NOMO-1 treated with DMSO at 0.1 percent for 48 hours (cell line): ENCODE measurements around the gene DDX51.
A peak's percentile ranks its signal among the peaks of the same experiment; 100 is the strongest.

Experiments used
- DNase-seq: peaks from one replicate; lab custom pipeline; 2025; ENCODE audit not compliant: unreplicated experiment; lab: John Stamatoyannopoulos, UW

The DDX51 gene

GRCh38 chr12:132167611-132168310 lies 23.6 kb upstream of the DDX51 start:
- no peak for DNase-seq

GRCh38 chr12:132166801-132167591 lies 22.9 kb upstream of the DDX51 start:
- DNase-seq = no peak

- no peak for DNase-seq
Measured at GRCh38 chr12:132166093-132166492, 22.0 kb upstream of the DDX51 start.

DNA sequence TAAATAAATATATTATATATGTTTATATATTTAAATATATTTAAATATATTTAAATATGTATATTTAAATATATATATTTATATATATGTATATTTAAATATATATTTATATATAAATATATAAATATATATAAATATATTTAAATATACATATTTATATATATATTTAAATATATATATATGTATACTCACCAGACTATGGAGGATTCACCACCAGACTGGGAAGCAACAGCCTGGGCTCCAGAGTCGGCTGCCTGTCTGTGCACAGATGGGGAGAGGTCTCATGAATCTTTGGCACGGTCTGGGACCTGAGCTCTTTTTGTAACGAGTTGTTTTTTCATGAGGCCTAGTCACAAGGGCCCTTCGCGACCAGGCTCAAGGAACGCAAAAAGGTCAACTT lies 21.5 kb upstream of the DDX51 start:
- DNase-seq = no peak

- DNase-seq = no peak
Measured at GRCh38 chr12:132164426-132164825, 20.3 kb upstream of the DDX51 start.

DNA sequence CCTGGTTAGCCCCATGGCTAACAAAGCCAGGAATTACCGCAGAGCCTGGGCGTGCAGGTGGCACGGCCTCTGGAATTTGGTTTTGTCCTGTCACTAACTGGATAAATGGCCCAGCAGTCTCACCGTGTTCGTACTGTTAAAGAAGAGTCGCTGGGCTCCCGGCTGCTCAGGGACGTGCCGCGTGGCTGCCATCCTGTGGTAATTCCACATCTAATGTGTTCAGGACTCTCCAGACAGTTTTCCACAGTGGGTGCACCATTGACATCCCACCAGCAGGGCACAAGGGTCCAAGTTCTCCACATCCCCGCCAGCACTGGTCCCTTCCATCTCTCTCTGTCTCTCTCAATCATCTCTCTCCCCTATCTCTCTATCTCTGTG lies 19.8 kb upstream of the DDX51 start:
- no peak for DNase-seq

DNA sequence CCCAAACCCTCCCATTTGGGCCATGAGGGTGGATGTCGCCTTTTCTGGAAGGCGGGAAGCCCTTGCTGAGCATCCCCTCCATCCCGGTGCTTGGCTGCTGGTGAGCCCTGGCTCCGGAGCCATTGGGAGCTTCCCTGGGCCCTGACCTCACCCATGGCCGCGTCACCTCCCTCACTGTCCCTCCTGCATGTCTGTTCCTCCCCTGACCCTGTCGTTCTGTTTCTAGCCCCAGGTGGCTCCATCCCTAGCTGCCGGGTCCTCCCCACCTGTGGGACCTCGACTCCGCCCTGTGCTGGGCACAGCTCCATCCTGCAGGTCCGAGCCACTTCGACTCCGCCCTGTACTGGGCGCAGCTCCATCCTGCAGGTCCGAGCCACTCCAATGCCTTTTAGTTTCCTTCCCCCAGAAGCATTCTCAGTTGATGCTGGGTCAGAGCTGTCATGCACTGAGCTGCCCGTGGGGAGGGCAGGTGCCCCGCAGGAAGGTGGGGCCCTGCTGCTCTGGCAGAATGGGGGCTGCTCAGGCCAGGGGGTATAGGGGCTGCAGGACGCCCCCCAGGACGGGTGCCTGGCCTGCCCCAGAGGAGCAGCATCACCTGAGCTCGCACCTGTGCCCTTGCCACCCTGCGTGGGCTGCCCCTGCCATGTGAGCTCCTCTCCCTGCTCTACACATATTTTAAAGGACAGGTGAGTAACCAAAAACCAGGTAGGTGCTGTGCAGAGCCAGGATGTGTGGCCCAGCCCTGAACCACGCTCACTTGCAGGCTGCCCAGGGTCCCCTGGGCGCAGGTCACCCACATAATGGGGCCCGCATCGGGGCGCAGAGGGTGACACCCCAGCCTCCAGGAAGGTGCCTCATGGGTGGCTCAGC lies 19.2 kb upstream of the DDX51 start:
- DNase-seq = no peak

GRCh38 chr12:132162508-132163031 lies 18.5 kb upstream of the DDX51 start:
- DNase-seq = peak; percentile 80

DNA sequence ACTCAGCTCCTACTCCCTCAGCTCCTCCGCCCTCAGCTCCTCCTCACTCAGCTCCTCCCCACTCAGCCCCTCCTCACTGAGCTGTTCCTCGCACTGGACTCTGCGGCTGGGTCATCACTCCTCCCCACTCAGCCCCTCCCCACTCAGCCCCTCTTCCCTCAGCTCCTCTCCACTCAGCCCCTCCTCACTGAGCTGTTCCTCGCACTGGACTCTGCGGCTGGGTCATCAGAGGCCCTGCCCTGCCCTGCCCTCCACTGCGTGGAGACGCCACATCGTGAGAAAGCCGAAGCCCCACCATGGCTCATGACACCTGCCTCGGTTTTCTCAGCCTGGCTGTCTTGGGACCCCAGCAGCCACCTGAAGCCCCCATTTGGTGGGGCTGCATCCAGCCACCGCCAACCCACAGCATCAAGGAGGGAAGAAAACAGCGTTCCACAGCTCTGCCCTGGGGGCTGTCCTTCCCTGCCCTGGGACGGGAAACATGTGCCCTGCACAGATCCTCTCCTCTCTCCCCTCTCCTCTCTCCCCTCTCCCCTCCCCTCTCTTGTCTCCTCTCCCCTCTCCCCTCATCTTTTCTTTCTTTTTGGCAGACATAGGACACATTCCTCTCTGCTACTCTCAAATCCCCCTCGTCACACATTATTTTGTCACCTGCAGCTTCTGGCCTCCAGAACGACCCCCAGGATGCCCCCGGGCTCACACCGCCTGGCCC lies 17.8 kb upstream of the DDX51 start:
- DNase-seq = no peak

- no peak for DNase-seq
Measured at GRCh38 chr12:132161036-132161781, 17.1 kb upstream of the DDX51 start.

- no peak for DNase-seq
Measured at GRCh38 chr12:132160601-132161035, 16.5 kb upstream of the DDX51 start.

DNA sequence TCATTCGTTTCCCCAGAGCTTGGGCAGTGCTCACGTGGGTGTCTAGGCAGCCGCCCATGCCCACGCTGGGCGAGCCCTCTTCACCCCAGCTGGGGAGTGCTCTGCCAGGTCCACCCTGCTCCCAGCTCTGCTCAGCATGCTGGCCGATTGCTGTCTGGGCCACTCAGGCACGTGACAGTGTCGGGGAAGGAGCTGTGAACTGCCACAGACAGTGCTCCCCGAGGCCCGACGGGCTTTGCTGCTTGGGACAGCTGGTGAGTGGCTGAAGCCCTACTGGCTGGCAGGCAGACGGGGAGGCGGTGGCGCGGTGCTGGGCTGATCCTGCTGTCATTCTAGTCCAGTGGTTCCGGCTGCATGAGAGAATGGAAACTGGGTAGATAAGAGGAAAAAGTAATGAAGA lies 15.9 kb upstream of the DDX51 start:
- DNase-seq = no peak

DNA sequence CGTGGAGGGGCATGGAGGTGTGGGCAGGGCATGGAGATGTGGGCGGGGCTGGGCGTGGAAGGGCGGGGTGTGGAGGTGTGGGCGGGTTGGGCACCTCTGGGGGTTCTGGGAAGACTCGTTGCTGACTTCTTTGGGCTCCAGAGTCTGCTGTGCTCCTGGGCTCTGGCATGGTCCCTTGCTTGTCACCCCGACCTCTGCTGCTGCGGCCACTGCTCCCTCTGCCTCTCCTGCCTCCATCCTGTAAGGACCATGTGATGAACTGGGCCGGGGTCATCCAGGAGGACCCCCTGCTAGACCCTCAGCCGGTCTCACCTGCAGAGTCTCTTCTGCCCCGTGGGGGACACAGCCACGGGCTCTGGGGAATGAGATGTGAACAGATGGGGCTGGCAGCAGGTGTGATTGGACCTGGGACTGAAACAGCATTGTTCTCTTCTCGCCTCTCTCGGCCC lies 15.5 kb upstream of the DDX51 start:
- no peak for DNase-seq

GRCh38 chr12:132158677-132159554 lies 14.8 kb upstream of the DDX51 start:
- no peak for DNase-seq

DNA sequence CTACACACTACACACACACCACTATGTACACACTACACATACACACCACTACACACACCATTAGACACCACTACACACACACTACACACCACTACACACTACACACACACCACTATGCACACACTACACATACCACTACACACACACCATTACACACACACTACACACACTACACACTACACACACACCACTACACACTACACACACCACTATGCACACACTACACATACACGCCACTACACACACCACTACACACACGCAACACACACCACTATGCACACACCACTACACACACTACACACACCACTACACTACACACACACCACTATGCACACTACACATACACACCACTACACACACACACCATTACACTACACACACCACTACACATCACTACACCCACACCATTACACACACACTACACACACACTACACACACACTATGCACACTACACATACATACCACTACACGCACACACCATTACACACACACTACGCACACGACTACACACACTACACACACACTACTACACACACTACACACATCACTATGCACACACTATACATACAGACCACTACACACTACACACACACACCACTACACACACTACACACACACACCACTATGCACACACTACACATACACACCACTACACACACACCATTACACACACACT lies 13.8 kb upstream of the DDX51 start:
- DNase-seq = no peak

DNA sequence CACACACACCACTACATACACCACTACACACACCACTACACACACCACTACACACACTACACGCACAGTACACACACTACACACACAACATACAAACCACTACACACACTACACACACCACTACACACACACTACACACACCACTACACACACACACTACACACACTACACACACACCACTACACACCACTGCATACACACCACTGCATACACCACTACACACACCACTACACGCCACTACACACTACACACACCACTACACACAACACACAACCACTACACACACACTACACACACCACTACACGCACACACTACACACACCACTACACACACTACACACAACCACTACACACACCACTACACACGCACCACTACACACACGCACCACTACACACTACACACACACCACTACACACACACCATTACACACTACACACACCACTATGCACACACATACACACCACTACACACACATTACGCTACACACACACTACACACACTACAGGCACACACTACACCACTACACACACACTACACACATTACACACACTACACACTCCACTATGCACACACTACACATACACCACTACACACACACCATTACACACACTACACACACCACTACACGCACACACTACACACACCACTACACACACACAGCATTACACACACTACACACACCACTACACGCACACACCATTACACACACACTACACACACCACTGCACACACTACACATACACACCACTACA lies 12.6 kb upstream of the DDX51 start:
- no peak for DNase-seq

- DNase-seq = no peak
Measured at GRCh38 chr12:132155771-132156572, 11.9 kb upstream of the DDX51 start.
